ENCODE data around the gene WDR36. TPM values are rescaled to one million over a fixed set of nuclear protein-coding genes. Genes with fewer than 3 reads are reported as not detected.
"Not testable (repeated sequence)": the region's sequence is repeated elsewhere in the genome, so short reads cannot be mapped to it uniquely, and the experiment has no call there.

Gene WDR36
- total and polyA plus RNA-seq, 8 donors = 3.5 to 12.4 (median 9.4) TPM

- H3K4me1 ChIP-seq = no peaks in the 10 kb centered on the region
- no peak for TF ChIP-seq CTCF (IDR thresholded peaks at IDR 0.05)
- 66 to 93% methylated on average over 1 of the region's 1 CpG for WGBS, 2 donors
- H3K27me3 ChIP-seq = no peaks in the 10 kb centered on the region
- DNase-seq (no peak), FAIRE-seq (no peak), ATAC-seq (no peak)
- no peaks in the 10 kb centered on the region for H3K36me3 ChIP-seq
- intact Hi-C loops (cut with DNase I) = no loop called here
- H3K9me3 ChIP-seq = no peaks in the 10 kb centered on the region
- no peak overlapping the region for H3K27ac ChIP-seq
- H3K4me3 ChIP-seq = no peak overlapping the region
Observed at GRCh38 chr5:111135363-111135762, 43.2 kb downstream of the WDR36 start.

GRCh38 chr5:111135946-111136345, 43.8 kb downstream of the WDR36 start:
- H3K4me1 ChIP-seq = no peaks in the 10 kb centered on the region
- ATAC-seq (no peak), FAIRE-seq (no peak), DNase-seq (no peak)
- no peak overlapping the region for H3K27ac ChIP-seq
- WGBS, 2 donors = 82 to 84% methylated on average over 5 of the region's 5 CpGs
- H3K9me3 ChIP-seq = no peaks in the 10 kb centered on the region
- no peak for TF ChIP-seq CTCF (IDR thresholded peaks at IDR 0.05)
- no peaks in the 10 kb centered on the region for H3K27me3 ChIP-seq
- H3K4me3 ChIP-seq = no peak overlapping the region
- intact Hi-C loops (cut with DNase I) = no loop called here
- H3K36me3 ChIP-seq = no peaks in the 10 kb centered on the region

- 56 to 76% methylated on average over 2 of the region's 2 CpGs for WGBS, 2 donors
- ATAC-seq (no peak), FAIRE-seq (no peak), DNase-seq (no peak)
- intact Hi-C loops (cut with DNase I) = no loop called here
- Histone ChIP-seq H3K27me3 (no peaks in the 10 kb centered on the region), H3K4me3 (no peak overlapping the region), H3K36me3 (no peaks in the 10 kb centered on the region), H3K4me1 (no peaks in the 10 kb centered on the region), H3K27ac (no peak overlapping the region), H3K9me3 (no peaks in the 10 kb centered on the region)
- TF ChIP-seq CTCF (IDR thresholded peaks at IDR 0.05) = no peak
Observed at GRCh38 chr5:111138096-111138495, 45.9 kb downstream of the WDR36 start.

GRCh38 chr5:111141471-111141870, 49.3 kb downstream of the WDR36 start:
- H3K4me3 ChIP-seq; H3K4me1 ChIP-seq; H3K9me3 ChIP-seq; ATAC-seq; DNase-seq; intact Hi-C loops (cut with DNase I); FAIRE-seq; H3K27me3 ChIP-seq; H3K27ac ChIP-seq; H3K36me3 ChIP-seq: not testable (repeated sequence)
- 88 to 93% methylated on average over 1 of the region's 1 CpG for WGBS, 2 donors

GRCh38 chr5:111142932-111143331, 50.8 kb downstream of the WDR36 start:
- H3K4me1 ChIP-seq = no peaks in the 10 kb centered on the region
- H3K36me3 ChIP-seq = no peaks in the 10 kb centered on the region
- H3K27me3 ChIP-seq = no peaks in the 10 kb centered on the region
- DNase-seq (no peak), FAIRE-seq (no peak), ATAC-seq (no peak)
- H3K9me3 ChIP-seq = no peaks in the 10 kb centered on the region
- H3K27ac ChIP-seq = no peak overlapping the region
- no peak for TF ChIP-seq CTCF (IDR thresholded peaks at IDR 0.05)
- intact Hi-C loops (cut with DNase I) = no loop called here
- no peak overlapping the region for H3K4me3 ChIP-seq
- WGBS, 2 donors = 67 to 81% methylated on average over 4 of the region's 4 CpGs

GRCh38 chr5:111143910-111144309, 51.8 kb downstream of the WDR36 start:
- FAIRE-seq (no peak), ATAC-seq (peak in 3 of 4 donors; percentile 57 to 67 (median 66)), DNase-seq (peak in 3 of 6 donors; percentile 11 to 17 (median 14))
- intact Hi-C loops (cut with DNase I) = no loop called here
- WGBS, 2 donors = 34 to 38% methylated on average over 5 of the region's 5 CpGs
- H3K4me3 ChIP-seq = no peak overlapping the region
- no peaks in the 10 kb centered on the region for H3K36me3 ChIP-seq
- H3K27ac ChIP-seq = no peak overlapping the region
- H3K27me3 ChIP-seq = no peaks in the 10 kb centered on the region
- no peak for TF ChIP-seq CTCF (IDR thresholded peaks at IDR 0.05)
- H3K9me3 ChIP-seq = no peaks in the 10 kb centered on the region
- no peaks in the 10 kb centered on the region for H3K4me1 ChIP-seq
